GM21737 (cell line): ENCODE measurements around the gene WWOX.

Experiments
- ATAC-seq: cut with Tn5 transposase; IDR thresholded peaks from one replicate; pipeline ENCODE4 v1.9.1; 2021; ENCODE audit warnings: mild to moderate bottlenecking, moderate library complexity; ENCODE audit not compliant: unreplicated experiment

WWOX gene

DNA sequence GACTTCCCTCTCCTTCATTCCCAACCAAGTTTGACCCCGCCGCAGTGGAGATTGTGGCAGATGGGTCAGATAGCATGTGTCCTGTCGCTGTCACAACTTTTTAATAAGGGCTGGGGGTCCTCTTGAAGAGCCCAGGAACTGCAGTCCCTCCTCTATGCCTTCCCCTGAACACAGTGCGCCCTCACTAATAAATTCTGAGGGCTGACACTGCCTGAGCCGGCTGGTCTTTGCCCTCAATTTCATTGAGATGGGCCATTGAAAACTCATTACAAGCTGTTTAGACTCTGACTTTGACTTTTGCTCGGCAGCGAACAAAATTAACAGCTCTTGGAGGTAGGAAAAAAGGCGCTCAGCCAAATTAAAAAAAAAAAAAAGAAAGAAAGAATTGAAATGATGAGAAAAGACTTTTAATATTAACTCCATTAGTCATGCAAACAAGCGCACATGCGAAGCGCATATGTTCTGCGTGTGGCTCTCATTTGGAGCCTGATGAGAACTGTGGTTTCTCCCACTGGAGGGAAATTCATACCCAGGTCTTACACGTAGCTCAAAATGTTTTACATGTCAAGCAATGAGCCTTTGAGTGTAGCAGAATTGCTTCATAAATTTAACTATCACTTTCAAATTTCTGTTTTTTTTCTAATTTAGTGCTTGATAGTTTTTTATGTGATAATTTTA is 704.7 kb downstream of the WWOX start:
- no peak for ATAC-seq

DNA sequence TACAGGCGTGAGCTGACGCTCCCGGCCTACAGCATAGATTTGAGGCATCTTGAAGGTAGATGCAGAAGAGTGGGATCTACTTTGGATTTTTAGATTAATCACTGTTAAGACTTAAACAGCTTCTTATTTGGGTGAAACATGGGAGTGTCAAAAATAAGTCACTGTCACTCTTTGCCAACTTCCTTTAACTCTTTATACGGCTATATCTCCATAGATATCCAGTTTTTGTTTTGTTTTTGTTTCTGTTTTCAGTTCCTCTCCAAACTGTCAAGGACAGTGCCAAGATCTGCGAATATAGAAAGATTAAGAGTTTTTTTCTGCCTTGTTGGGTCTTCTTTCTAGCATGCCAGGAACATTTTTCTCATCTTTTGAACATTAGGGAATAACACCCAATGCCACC is 706.1 kb downstream of the WWOX start:
- ATAC-seq = no peak

DNA sequence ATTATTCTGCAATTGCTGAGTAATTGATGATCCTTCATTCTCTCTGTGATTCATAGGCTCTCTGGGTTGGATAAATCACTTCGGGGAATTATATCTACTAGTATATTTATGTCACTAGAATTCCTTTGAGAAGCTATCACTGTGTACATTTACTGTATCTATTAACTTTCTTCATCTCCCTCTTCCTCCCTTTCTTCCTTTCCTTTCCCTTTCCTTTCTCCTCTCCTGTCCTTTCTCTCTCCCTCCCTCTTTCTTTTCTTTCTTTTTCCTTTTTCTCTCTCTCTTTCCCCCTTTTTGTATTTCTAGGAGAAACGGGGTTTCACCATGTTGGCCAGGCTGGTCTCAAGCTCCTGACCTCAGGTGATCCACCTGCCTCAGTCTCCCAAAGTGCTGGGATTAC is 711.8 kb downstream of the WWOX start:
- ATAC-seq = no peak

DNA sequence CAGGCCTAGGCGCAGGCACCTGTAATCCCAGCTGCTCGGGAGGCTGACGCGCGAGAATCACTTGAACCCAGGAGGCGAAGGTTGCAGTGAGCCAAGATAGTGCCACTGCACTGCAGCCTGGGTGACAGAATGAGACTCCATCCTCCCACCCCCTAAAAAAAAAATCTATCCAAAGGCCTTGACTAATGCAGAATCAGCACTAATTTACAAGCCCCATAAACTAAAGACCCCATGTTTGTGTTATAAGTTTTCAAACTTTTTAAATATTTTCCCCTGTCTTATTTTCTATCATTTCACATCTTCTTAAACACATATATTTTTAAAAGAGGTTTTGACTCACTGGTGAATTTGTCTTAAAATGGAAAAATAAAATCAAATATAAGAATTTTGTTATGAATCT is 713.1 kb downstream of the WWOX start:
- no peak for ATAC-seq

DNA sequence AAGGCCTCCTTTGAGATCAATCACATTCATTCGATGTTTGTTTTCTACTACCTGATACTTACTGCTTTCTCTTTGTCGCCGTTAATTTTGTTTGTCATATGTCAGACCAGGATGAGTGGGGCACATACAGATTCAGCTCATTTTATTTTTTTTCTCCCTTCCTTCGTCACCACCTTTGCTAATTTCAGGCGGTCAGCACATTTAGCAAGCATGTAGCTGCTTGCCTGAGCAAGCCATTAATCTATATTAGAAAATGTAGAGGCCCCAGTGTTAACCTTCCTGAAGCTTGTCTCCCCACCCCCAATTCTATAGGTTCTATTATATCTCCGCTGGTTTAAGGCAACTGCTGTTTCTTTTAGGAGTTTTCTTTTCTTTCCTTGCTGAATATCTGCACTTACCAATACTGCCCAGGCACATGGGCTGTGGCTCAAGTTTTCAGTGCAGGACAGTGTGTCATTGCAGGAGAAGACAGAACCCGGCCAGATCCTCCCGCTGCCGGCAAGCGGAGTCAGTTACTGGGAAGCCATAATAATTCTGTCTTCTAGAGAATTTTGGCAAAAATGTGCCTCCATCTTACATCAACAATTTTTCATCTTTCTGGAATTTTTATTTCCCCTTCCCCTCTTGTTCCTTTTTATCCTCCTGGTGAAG is 714.3 kb downstream of the WWOX start:
- no peak for ATAC-seq

DNA sequence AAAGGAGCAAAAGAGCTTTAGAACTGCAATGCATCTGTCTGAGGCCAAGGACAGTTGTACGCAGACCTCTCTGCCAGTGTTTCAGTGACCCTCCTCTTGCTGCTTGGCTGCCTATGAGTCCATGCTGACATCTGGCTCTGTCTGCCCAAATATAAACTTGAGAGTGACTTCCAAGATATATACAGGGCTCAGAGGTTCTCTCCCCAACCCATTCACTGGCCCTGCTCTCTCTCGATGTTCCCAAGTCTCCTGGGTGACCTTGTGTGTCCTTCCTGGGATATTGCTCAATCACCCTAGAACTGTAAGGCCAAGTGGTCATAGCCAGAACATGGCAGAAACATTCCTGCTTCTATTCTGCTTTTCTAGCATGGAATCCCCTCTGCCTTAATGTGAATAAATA is 716.3 kb downstream of the WWOX start:
- no peak for ATAC-seq

DNA sequence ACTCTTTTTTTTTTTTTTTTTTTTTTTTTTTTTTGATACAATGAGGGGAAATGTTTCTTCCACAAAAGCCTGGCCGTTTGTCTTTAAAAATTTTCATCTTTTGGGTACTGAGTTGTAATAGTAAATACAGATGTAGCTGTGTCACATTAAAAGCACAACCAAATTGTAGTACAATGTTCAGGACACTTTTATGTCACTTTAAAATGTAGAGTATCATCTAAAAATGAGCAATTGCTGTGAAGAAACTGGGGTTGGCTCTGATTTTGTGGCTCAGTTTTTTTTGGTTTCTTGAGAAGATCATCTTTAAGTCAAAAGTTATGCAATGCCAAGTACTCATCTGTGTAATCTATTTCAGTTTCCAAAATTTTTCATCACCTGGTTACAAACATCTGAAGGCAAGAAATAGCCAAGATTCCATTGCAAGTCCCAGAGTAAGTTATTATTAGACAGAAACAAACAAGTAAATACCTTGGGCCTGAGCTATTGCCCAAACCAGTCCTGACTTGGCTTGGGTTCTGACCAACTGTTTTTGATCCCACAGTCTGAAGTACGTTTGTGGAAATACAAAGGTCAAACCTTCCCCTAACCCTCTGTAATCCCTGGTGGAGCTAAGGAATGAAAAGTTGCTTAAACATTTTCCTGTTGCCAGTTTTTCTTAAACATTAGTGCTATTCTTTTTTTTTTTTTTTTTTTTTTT is 717.2 kb downstream of the WWOX start:
- ATAC-seq = no peak

DNA sequence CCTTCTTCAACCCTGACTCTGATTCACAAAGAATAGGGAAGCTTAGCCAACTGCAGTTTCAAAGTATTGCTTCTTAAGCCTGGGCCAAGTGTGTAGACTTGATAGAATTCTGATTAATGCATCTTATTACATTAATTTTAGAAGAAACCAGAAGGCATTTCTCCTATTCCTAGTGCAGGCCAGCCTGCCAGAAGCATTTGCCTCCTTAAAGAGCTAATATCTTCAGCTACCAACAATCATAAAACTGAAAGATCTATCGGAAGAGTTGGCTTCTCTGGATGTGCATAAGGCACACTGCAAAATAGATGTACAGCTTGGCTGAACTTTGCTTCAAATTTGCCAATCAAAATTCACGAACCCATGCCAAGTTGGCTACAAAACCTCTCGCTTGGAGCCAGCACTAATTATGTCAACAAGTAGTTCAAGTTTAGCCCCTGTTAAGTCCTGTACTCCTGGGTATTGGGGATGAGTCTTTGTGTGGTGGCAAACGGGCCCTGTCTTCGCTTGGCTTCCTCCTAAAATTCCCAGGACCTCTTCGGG is 717.8 kb downstream of the WWOX start:
- no peak for ATAC-seq

DNA sequence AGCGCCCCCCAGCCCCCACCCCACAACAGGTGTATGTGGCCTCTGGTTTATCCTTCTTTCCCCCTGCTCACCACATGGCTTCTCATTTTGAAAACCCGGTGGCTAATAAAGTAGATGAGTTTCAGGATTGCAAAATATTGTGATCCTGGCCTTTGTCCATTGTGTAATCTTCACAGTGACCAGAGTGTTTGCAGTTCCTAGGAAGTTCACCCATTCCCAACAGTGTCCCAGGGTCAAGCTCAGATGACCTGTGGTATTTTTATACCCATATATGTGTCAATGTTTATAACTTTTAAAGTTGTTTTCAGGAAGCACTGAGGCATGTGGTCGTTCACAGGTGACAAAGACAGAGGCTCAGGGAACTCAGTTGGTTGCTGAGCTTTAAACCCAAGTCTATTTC is 721.9 kb downstream of the WWOX start:
- no peak for ATAC-seq

DNA sequence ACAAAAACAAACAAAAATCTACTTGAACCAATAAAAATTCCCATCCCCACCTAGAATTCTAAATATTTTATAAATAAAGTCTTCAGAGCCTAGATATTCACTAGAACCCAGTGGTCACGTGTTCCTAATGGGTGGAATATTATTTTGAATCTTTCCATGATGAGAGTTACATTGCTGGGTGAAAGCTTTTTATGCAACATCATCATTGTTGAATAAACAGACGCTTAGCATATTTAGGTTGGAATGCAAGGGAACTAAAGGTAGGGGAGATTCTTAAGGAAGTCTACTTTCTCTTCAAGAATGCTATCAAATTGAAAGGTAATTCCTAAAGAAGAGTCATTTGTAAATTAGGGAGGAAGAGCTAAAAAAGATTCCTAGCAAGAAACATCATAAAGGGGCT is 723.1 kb downstream of the WWOX start:
- ATAC-seq = no peak

DNA sequence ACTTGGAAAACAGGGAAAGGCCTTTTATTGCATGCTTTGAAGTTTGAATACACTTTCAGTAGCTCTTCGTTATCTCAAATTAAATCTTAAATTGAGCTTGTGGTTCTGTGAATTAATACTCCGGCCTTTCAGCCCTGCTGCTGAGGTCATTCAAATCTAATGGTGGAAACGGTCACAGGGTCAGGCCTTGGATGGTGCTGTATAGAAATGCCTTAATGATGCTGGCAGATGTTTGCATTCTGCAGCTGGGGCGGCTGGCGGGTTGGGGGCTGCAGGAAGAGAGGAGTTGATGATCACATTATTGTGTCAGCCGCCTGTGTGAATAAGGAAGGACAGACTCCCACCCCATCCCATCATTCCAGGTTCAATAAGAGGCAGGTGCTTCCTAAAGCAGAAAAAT is 723.6 kb downstream of the WWOX start:
- no peak for ATAC-seq

DNA sequence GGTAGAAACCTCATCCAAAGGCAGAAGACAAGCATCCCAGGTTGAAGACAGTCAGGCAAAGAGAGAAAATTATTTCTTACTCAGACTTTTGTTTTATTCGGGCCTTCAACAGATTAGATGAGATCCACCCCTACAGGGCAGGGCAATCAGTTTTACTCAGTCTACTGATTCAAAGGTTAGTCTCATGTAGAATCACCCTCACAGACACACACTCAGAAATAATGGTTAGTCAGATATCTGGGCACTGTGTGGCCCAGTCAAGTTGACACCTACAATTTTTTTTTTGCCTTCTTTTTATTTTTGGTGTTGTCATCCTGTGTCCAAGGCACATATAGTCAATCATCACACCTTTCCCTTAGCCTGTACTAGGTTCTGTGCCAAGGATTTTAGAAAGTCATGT is 729.8 kb downstream of the WWOX start:
- ATAC-seq = no peak

DNA sequence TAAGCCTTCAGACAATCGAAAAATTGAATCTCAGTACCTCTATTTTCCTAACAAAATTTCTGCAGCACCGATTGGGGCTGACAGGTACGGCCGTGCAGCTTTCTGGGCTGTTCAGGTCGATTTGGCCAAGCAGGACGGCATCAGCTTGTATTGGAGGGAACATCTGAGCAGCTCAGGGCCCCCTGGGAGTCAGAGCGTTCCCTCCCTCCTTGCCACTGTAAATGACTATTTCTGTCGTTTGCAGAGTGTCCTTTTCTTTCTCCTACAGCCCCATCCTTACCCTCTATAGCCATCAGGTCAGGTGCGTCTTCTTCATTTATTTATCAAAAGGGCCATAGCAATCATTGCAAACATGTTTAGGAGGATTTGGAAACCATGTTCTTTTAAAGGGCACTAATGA is 731.1 kb downstream of the WWOX start:
- ATAC-seq = no peak

DNA sequence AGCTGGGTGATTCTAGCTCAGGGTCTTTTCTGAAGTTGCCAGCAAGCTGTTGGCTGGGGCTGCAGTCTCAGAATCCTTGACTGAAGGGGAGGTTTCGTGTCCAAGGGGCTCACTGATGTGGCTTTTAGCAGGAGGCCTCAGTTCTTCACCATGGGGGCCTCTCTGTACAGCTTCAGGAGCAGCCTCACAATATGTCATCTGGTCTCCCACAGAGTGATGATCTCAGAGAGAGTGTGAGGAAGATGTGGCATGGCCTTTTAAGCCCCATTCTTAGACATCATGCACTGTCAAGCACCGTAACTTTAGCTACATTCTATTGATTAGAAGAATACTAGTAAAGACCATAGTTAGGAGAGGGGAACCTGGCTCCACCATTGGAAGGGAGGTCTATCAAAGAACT is 732.6 kb downstream of the WWOX start:
- no peak for ATAC-seq

DNA sequence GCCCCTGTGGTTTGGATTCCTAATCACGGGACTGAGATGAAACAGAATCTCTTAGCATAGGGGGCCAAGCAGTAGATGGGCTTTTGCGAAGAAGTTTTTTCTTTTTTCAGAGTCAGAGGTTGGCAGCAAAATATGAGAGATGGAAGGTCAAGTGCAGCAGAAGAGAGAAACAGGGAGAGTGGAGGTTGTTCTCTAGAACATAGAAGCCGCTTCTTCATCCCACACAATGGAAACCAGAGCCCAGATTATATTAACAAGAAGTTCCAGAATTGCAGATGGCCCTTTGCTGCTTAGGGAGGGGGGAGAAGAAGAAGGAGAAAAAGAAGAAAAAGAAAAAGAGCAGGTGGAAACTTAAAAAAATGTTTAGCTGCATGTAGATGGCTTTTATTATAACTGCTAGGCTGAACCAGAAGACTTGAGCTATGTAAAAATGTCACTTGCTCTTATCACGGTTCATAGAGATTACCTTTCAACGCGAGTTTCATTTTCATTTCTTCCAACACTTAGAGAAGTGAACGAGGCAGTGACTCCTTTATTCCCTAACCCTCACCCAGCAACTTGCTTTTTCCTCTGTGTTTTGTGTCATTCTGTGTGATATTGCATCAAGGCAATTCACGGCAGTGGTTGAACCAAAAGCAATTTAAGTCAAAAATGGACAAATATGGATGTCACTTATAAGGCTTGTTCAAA is 737.5 kb downstream of the WWOX start:
- ATAC-seq = no peak

DNA sequence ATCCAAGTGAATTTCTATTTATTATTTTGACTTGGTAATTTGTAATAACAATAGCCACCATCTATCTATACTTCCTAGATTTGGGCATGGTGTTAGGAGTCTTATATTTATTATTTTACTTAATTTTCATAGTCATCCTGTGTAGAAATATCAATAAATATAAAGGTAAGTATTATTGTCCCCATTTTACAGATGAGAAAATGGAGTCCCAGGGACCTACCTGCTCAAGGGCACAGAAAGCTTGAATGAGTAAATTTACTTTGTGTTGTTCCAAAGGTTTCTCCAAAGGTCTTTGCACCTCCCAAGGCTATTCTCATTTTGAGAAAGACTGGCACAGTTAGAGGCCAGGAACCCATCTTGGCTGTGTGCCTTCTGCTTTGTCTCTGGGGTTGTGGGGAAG is 738.3 kb downstream of the WWOX start:
- ATAC-seq = no peak

DNA sequence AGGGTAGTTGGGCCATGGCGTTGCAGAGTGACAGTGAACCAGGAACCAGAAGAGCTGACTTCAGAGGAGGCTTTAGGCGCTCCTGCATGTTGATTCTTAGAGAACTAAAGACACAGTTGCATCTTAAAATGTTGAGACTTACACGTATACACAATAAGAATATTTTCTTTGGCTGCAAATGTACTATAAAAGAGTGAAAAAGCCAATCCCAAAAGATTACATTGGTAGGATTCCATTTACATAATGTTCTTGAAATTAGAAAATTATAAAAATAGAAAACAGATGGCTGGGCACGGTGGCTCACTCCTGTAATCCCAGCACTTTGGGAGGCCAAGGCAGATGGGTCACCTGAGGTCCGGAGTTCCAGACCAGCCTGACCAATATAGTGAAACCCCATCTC is 738.8 kb downstream of the WWOX start:
- no peak for ATAC-seq

DNA sequence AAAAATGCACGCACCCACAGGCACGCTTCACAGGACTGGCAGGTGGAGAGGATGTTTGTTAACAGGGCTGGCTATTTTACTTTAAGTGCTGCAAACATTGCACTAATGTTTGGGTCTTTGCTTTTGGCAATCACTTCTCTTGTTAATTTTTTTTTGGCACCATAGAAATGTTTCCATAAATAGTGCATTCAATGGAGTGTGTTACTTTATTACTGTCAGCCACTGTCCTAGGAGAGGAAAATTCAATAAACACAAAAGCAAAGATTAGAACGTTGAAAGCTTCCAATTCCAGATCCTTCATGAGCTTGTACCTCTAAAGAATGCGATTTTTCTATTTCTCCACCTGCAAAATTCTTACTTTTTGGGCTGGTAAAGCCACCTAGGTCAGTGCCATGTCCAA is 743.5 kb downstream of the WWOX start:
- no peak for ATAC-seq

DNA sequence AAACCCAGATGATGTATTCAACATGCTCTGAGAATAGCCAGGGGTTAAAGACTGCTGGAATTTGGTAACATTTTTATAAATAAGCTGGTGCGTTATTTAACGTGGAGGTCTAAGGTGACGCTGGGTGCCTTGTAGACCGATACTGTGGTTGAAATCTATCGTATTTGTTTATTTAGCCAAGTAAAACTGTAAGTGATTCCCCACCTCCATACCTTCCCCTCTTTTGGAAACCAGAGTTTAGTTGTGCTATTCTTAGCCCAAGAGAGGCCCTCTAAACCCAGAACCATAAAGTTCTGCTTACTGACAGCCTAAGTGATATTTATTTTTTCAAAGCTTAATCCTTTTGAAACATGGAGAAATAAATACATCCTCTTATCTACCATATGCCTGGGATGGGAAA is 744.5 kb downstream of the WWOX start:
- no peak for ATAC-seq

DNA sequence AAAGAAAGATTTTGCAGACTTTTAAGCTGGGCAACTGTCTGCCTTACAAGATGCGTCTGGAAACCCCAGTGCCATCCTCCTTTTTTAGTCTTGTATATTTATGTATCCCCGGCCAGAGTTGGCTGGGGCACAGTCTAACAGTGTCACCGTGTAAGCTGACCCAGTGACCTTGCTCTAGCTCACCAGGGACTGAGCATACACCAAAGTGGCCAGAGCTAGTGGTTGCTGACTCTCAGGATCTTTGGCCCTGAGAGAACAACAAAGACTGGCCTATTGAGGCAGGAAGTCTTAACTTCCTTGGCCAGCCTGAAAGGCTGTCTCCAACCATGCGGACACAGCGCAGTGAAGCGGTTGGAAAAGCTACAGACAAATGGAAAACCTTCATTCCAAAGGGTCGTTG is 745.2 kb downstream of the WWOX start:
- no peak for ATAC-seq

DNA sequence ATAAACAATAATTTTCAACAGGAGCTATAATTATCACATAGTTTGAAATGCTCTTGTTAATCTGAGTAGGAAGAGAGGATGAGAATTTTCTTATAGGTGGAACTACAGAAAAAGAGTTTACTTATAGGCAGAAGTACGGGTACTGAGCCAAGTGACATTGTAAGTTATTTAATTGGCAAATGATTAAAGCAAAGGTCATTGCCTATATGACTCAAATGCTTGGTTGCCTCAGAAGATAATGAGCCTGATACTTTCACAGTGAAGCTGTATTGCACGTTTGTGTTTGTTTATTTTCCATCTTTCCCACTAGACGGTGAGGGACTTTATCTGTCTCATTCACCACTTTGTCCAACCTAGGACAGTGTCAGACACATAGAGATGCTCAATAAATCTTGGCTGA is 751.8 kb downstream of the WWOX start:
- no peak for ATAC-seq
